ENCODE data around the gene SYNPO. TPM values are rescaled to one million over a fixed set of nuclear protein-coding genes. Genes with fewer than 3 reads are reported as not detected.

Gene SYNPO
- total and polyA plus RNA-seq, 8 donors: 23.3 to 68.3 (median 28.8) TPM

DNA sequence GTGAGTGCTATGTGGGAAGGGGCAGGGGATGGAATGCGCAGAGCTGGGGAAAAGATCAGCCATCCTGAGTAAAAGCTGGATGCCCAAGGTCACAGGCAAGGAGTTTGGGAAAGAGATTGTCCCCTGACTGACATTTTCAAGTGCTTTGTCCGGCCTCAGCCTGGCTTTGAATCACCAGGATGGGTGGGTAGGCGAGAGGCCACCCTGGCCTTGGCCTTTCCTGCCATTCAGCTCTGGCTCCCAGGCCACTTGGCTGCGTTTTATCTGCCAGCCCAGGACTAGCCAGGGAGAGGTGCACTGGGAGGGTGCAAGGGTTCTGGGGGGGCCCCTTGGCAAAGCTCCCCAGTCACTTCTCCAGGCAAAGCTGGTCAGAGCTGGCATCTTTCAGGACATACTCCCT is 37.4 kb upstream of the SYNPO start:
- Histone ChIP-seq H3K9me3 (no peaks in the 10 kb centered on the region), H3K36me3 (no peaks in the 10 kb centered on the region), H3K27ac (no peak overlapping the region), H3K4me1 (peaks cover 0 to 14% (median 4%) of the 10 kb centered on the region in 3 donors), H3K27me3 (no peaks in the 10 kb centered on the region), H3K4me3 (no peak overlapping the region)
- FAIRE-seq (no peak), DNase-seq (peak in 1 of 6 donors; percentile 47), ATAC-seq (no peak)
- WGBS, 2 donors: 77 to 83% methylated on average over 4 of the region's 4 CpGs
- intact Hi-C loops (cut with DNase I): no loop called here
- TF ChIP-seq, protein P1, sequence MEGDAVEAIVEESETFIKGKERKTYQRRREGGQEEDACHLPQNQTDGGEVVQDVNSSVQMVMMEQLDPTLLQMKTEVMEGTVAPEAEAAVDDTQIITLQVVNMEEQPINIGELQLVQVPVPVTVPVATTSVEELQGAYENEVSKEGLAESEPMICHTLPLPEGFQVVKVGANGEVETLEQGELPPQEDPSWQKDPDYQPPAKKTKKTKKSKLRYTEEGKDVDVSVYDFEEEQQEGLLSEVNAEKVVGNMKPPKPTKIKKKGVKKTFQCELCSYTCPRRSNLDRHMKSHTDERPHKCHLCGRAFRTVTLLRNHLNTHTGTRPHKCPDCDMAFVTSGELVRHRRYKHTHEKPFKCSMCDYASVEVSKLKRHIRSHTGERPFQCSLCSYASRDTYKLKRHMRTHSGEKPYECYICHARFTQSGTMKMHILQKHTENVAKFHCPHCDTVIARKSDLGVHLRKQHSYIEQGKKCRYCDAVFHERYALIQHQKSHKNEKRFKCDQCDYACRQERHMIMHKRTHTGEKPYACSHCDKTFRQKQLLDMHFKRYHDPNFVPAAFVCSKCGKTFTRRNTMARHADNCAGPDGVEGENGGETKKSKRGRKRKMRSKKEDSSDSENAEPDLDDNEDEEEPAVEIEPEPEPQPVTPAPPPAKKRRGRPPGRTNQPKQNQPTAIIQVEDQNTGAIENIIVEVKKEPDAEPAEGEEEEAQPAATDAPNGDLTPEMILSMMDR (IDR thresholded peaks at IDR 0.05): no peak

DNA sequence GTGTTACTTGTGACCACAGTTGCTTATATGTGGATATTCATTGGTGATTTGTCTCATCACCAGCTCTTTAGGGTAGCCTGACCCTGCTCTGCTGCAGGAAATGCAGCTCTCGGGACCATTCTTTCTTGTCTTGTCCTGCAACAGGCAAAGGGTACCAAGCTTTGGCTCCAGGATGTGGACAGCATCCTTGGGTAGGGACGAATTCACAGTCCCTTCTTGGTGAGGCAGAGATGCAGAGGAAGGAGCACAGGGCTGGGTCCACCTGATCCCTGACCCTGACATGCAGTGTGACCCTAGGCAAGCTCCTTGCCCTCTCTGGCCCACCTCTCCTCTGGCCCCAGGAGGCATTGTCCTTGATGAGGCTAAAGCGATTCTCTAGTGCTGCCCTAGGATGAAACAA is 37.0 kb upstream of the SYNPO start:
- no peaks in the 10 kb centered on the region for H3K36me3 ChIP-seq
- FAIRE-seq: no peak
- H3K27ac ChIP-seq: no peak overlapping the region
- H3K4me3 ChIP-seq: no peak overlapping the region
- intact Hi-C loops (cut with DNase I): no loop called here
- H3K4me1 ChIP-seq: peaks cover 0 to 14% (median 4%) of the 10 kb centered on the region in 3 donors
- no peaks in the 10 kb centered on the region for H3K27me3 ChIP-seq
- WGBS, 2 donors: 90 to 92% methylated on average over 3 of the region's 3 CpGs
- no peaks in the 10 kb centered on the region for H3K9me3 ChIP-seq
- ATAC-seq: no peak
- DNase-seq: peak in 1 of 6 donors; percentile 35
- TF ChIP-seq, protein P1 (IDR thresholded peaks at IDR 0.05): no peak

GRCh38 chr5:150604010-150604409 is 36.5 kb upstream of the SYNPO start:
- WGBS, 2 donors: 72 to 73% methylated on average over 4 of the region's 4 CpGs
- no peaks in the 10 kb centered on the region for H3K9me3 ChIP-seq
- no peaks in the 10 kb centered on the region for H3K36me3 ChIP-seq
- no peak overlapping the region for H3K4me3 ChIP-seq
- H3K27me3 ChIP-seq: no peaks in the 10 kb centered on the region
- DNase-seq: peak in 1 of 6 donors; percentile 18
- peaks cover 0 to 14% (median 4%) of the 10 kb centered on the region in 3 donors for H3K4me1 ChIP-seq
- ATAC-seq: no peak
- H3K27ac ChIP-seq: no peak overlapping the region
- FAIRE-seq: no peak
- intact Hi-C loops (cut with DNase I): no loop called here
- TF ChIP-seq, protein P1 (IDR thresholded peaks at IDR 0.05): no peak

DNA sequence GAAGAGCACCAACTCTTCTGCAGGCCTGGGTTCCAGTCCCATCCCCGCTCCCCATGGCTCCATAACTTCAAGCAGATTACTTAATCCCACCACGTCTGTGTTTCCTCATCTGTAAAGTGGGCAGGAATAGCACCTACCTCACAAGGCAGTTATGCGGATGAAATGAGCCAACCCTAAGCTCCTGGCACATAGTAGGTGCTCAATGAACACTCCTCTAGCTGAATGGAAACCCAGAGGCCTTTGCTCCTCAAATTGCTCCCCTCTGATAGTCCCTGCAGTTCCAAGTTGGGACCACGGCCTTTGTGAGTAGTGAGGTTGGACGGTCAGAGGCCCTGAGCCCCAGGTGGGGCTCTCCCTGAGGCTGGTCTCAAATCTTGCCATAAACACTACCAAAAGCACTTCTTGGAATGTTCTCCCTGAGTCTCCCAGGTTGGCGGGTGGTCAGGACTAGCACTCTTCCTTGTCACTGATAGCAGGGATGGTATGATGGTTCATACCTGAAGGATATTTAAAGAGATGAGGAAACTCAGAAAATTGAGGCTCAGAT is 35.5 kb upstream of the SYNPO start:
- FAIRE-seq: no peak
- WGBS, 2 donors: 93 to 94% methylated on average over 6 of the region's 6 CpGs

GRCh38 chr5:150605546-150605945 is 34.9 kb upstream of the SYNPO start:
- TF ChIP-seq, protein P1 (IDR thresholded peaks at IDR 0.05): no peak
- peaks cover 0 to under 1% (median 0%) of the 10 kb centered on the region in 3 donors for H3K4me1 ChIP-seq
- no peak overlapping the region for H3K4me3 ChIP-seq
- H3K27ac ChIP-seq: no peak overlapping the region
- intact Hi-C loops (cut with DNase I): no loop called here
- no peaks in the 10 kb centered on the region for H3K27me3 ChIP-seq
- no peaks in the 10 kb centered on the region for H3K9me3 ChIP-seq
- 75 to 77% methylated on average over 6 of the region's 6 CpGs for WGBS, 2 donors
- H3K36me3 ChIP-seq: no peaks in the 10 kb centered on the region
- no peak for ATAC-seq
- FAIRE-seq: no peak
- DNase-seq: peak in 1 of 6 donors; percentile 20

More for the DNA sequence above, 35.5 kb upstream of the SYNPO start:
- Histone ChIP-seq H3K4me1 (peaks cover 0 to 6% (median 2%) of the 10 kb centered on the region in 3 donors), H3K9me3 (no peaks in the 10 kb centered on the region), H3K4me3 (no peak overlapping the region), H3K36me3 (no peaks in the 10 kb centered on the region), H3K27me3 (no peaks in the 10 kb centered on the region), H3K27ac (no peak overlapping the region)
- DNase-seq (peak in 1 of 6 donors; percentile 24), ATAC-seq (no peak)
- intact Hi-C loops (cut with DNase I): no loop called here
- TF ChIP-seq, protein P1 (IDR thresholded peaks at IDR 0.05): no peak

Measured in pancreas (tissue), 10 donors.